HepG2 (cell line): ENCODE measurements around the gene DNAJC15. TPM values are rescaled to one million over a fixed set of nuclear protein-coding genes. Genes with fewer than 3 reads are reported as not detected.

Source experiments
- ATAC-seq: fragments of 200-7000 bp; cut with Tn5 transposase; 3 replicates; pipeline ENCODE4 v1.9.1; 2020; ENCODE audit warnings: mild to moderate bottlenecking, moderate library complexity
- BruUV-seq: library from RNA; stranded (reverse); fragments of 400-500 nt; replicated peaks from 2 replicates; lab custom pipeline; 2021; lab: Mats Ljungman, UMichigan
- CTCF ChIA-PET: fragments of 300-600 bp; formaldehyde crosslinking; extraction: SDS; loops from one replicate; lab custom pipeline; 2021; ENCODE audit warnings: low total read pairs, inconsistent platforms, low intra/inter-chr PET ratio; lab: Yijun Ruan, JAX
- POLR2A ChIA-PET: fragments of 350-600 bp; sonication (Branson Sonifier 250); formaldehyde crosslinking; loops from one replicate; lab custom pipeline; 2020; ENCODE audit warnings: antibody characterized with exemption, inconsistent platforms; lab: Yijun Ruan, JAX
- DNase-seq: peaks from one replicate; pipeline ENCODE4 v3.0.0-alpha.2; 2015; ENCODE audit warnings: low spot score
- FAIRE-seq: peaks from 3 replicates; lab custom pipeline; 2011; peaks lifted over from hg19 to GRCh38; lab: Jason Lieb, UNC
- H2AFZ ChIP-seq: one replicate; pipeline ENCODE4 v1.6.1; 2011; ENCODE audit warnings: low read length, inconsistent platforms
- H3K27ac ChIP-seq: fragments of 300-600 bp; 3 replicates; pipeline ENCODE4 v1.8.0; 2011; ENCODE audit warnings: mixed run types, mild to moderate bottlenecking, mixed read lengths, low read length, inconsistent platforms; ENCODE audit not compliant: insufficient read depth; ENCODE audit errors: extremely low read length
- H3K27me3 ChIP-seq, 2 experiments: fragments of 200-600 bp in 1 of 2; 2 replicates in 1 of 2; 3 replicates in 1 of 2; pipeline versions ENCODE4 v1.6.0 to v1.8.0; 2011; ENCODE audit warnings: low read length in 2 of 2, mild to moderate bottlenecking in 2 of 2, moderate library complexity in 2 of 2, inconsistent platforms in 1 of 2; ENCODE audit not compliant: insufficient read depth in 2 of 2, control insufficient read depth in 1 of 2
- H3K36me3 ChIP-seq, 2 experiments: fragments of 200-600 bp in 1 of 2; replicated peaks in 1 of 2; 2 replicates in 1 of 2; 3 replicates in 1 of 2; pipeline versions ENCODE4 v1.5.1 to v1.8.0; 2011; ENCODE audit warnings: low read length in 2 of 2, inconsistent platforms in 1 of 2; ENCODE audit not compliant: insufficient read depth in 2 of 2, control insufficient read depth in 1 of 2
- H3K4me1 ChIP-seq: 2 replicates; pipeline ENCODE4 v1.5.1; 2012; ENCODE audit warnings: low read length, inconsistent platforms; ENCODE audit not compliant: insufficient read depth
- H3K4me2 ChIP-seq: 2 replicates; pipeline ENCODE4 v1.6.0; 2011; ENCODE audit warnings: low read depth, low read length, inconsistent platforms
- H3K4me3 ChIP-seq, 3 experiments: fragments of 200-600 bp in 1 of 3; sonication (generic), shearing (Covaris generic) in 1 of 3; replicated peaks in 1 of 3; 2 replicates each; pipeline ENCODE4 v1.5.1; 2011 to 2016; ENCODE audit warnings: low read length in 3 of 3, inconsistent platforms in 2 of 3, low read depth in 2 of 3, mild to moderate bottlenecking in 2 of 3, control low read depth in 1 of 3, mixed read lengths in 1 of 3; ENCODE audit not compliant: insufficient read depth in 1 of 3
- H3K79me2 ChIP-seq: one replicate; pipeline ENCODE4 v1.6.1; 2011; ENCODE audit warnings: low read length, inconsistent platforms; ENCODE audit not compliant: insufficient read depth
- H3K9ac ChIP-seq: 2 replicates; pipeline ENCODE4 v1.6.0; 2011; ENCODE audit warnings: mild to moderate bottlenecking, low read depth, low read length, inconsistent platforms; ENCODE audit not compliant: insufficient read depth
- H3K9me3 ChIP-seq: 2 replicates; pipeline ENCODE4 v1.5.1; 2012; ENCODE audit warnings: mild to moderate bottlenecking, low read length
- H4K20me1 ChIP-seq: 2 replicates; pipeline ENCODE4 v1.6.0; 2011; ENCODE audit warnings: inconsistent platforms, mild to moderate bottlenecking, low read length, moderate library complexity; ENCODE audit not compliant: insufficient read depth
- BHLHE40 ChIP-seq: IDR thresholded peaks from 2 replicates; pipeline ENCODE4 v1.6.1; 2011; ENCODE audit warnings: low read length, improper control_type of control experiment
- KLF9 ChIP-seq: IDR thresholded peaks from 2 replicates; pipeline ENCODE4 v1.6.1; 2016; ENCODE audit warnings: low read depth
- MBD4 ChIP-seq: IDR thresholded peaks from 2 replicates; pipeline ENCODE4 v1.6.1; 2012; ENCODE audit warnings: low read length, inconsistent platforms, borderline replicate concordance
- NKX3-1 ChIP-seq: sonication (generic); formaldehyde crosslinking; IDR thresholded peaks from 2 replicates; pipeline ENCODE4 v1.5.0; 2020; ENCODE audit warnings: missing genetic modification reagents
- NR2C2 ChIP-seq: sonication (generic); formaldehyde crosslinking; IDR thresholded peaks from 2 replicates; pipeline ENCODE4 v1.4.0; 2020; ENCODE audit warnings: missing genetic modification reagents, mild to moderate bottlenecking, moderate library complexity, borderline replicate concordance
- ZNF225 ChIP-seq: sonication (generic); formaldehyde crosslinking; IDR thresholded peaks from 2 replicates; pipeline ENCODE4 v1.4.0; 2020; ENCODE audit warnings: mild to moderate bottlenecking, missing genetic modification reagents
- ZNF317 ChIP-seq: sonication (generic); formaldehyde crosslinking; IDR thresholded peaks from 2 replicates; pipeline ENCODE4 v1.5.0; 2020; ENCODE audit warnings: mild to moderate bottlenecking, missing genetic modification reagents
- ZNF850 ChIP-seq: sonication (generic); formaldehyde crosslinking; conservative IDR thresholded peaks from 2 replicates; pipeline ENCODE4 v1.9.0; 2021; ENCODE audit warnings: mild to moderate bottlenecking, missing genetic modification reagents
- whole genome bisulfite sequencing: methylation state at CpG from one replicate; pipeline ENCODE4 v1.1.6; 2017; ENCODE audit warnings: low lambda C conversion rate; 5-methylcytosine and 5-hydroxymethylcytosine counted together
- in situ Hi-C: cut with HindIII; loops from 2 replicates; pipeline ENCODE4 v1.10.0; 2017; ENCODE audit warnings: low pct_unique_long_range_greater_than_20kb; ENCODE audit not compliant: extremely low pct_ligation_motif_present
- intact Hi-C: fragments of 100-400 bp; cut with micrococcal nuclease; formaldehyde crosslinking; loops from one replicate; pipeline ENCODE4 v1.10.0; 2022; ENCODE audit not compliant: unreplicated experiment
- polyA plus RNA-seq, 8 experiments: library from polyadenylated mRNA; depleted of rRNA in 3 of 8; stranded (reverse) in 7 of 8; unstranded in 1 of 8; fragments of >200 nt; fragmentation: Illumina TruSeq in 4 of 8; extraction: Trizol in 4 of 8; gene quantifications; 2 replicates each; pipeline versions ENCODE4 v1.2.1 to v1.2.3, GENCODE V29; 2011 to 2016; ENCODE audit warnings: low read depth in 4 of 8, missing spikeins in 1 of 8, mixed read lengths in 1 of 8; ENCODE audit not compliant: insufficient read depth in 1 of 8
- total RNA-seq, 5 experiments: library from RNA; depleted of rRNA; stranded (reverse); fragments of >200 nt; fragmentation: Illumina TruSeq; extraction: Trizol; gene quantifications; 2 replicates each; pipeline ENCODE4 v1.2.3, GENCODE V29; 2016; ENCODE audit warnings: low read depth in 1 of 5
- TF ChIP-seq, protein P1 (sequence below): sonication (generic); formaldehyde crosslinking; IDR thresholded peaks from 2 replicates; pipeline ENCODE4 v1.8.0; 2022; ENCODE audit warnings: low read depth, missing genetic modification reagents
- TF ChIP-seq, protein P2 (sequence below): sonication (generic); formaldehyde crosslinking; IDR thresholded peaks from 2 replicates; pipeline ENCODE4 v1.5.0; 2020; ENCODE audit warnings: missing genetic modification reagents

Gene DNAJC15
- total and polyA plus RNA-seq, 2 of the 13 experiments (the other 11 are each of a cell fraction or from before 2014, with no cell fraction given): 23.0 to 31.9 TPM

DNA sequence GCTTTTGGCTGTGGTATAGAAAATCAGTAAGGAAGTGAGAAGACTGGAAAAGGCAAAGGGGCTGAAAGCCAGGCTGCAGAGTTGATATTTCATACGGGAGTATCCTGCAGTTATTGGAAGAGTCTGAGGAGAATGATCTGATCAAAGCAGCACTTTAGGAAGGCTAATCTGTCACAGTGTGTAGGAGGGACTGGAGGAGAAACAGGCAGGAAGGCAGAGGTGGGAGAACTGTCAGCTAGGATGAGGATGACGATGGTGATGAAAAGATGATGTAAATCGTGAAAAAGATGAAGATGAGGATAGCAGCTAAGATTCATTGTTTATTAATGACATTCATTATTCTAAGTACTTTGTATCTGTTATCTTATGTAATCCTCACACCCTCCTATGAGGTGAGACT lies 123.0 kb downstream of the DNAJC15 start:
- ChIA-PET POLR2A (no interaction called here), CTCF (no interaction called here)
- Histone ChIP-seq H3K79me2 (no peaks in the 10 kb centered on the region), H3K4me3 (no peak overlapping the region), H3K9me3 (no peaks in the 10 kb centered on the region), H3K36me3 (no peaks in the 10 kb centered on the region), H2AFZ (no peak overlapping the region), H3K27me3 (peaks cover 0 to 3% of the 10 kb centered on the region in 2 experiments; a peak in 1 of 5 replicates), H3K27ac (no peak overlapping the region), H3K4me2 (no peak overlapping the region), H3K4me1 (no peaks in the 10 kb centered on the region), H3K9ac (no peak overlapping the region), H4K20me1 (no peaks in the 10 kb centered on the region)
- 0% methylated on average over 3 of the region's 3 CpGs for WGBS
- TF ChIP-seq ZNF225 (CRISPR knock-in tag) (no peak), MBD4 (no peak), ZNF850 (CRISPR knock-in tag) (no peak)
- intact Hi-C loops: no loop called here
- ATAC-seq (no peak), FAIRE-seq (no peak), DNase-seq (no peak)
- in situ Hi-C loops: loop anchor here (25.0 kb wide), 1 partner anchor 559 kb away; no protein-coding TSS in a partner anchor
- no TSS peak for BruUV-seq

DNA sequence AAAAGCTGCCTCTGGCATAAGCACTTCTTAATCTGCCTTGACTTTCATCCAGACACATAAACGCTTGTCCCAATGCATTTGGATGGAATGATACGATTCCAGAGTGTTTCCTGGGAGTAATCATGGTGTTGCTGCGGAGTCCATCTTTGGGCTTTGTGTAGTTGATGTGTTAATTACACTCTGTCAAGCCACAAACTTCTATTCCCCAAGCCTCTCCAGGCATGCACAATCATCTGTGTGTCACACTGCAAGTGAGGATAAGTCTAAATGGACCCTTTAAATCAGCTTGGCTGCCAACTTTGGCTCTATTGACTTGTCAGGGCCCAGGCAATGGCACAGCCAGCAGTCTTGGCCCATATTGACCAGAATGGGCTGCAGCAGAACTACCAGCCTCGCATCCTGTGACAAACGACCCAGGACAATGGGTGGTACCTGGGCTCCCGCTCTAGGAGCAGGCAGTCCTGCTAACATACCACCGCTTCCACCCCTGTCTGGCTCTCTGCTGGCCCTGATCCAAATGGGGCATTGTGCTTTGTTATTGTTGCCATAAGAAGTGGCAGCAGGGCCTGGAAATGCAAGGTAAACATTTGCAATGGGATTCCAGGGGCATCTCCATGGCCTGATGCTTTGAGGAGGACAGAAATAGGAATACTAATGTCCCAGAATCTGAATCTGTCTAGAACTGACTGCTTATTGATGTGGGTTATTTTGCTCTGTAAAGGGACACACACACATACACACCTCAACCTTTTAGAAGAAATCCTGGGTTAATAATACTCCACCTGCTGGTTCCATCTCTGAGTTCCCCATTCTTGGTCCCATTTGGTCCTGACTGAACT lies 127.2 kb downstream of the DNAJC15 start:
- FAIRE-seq (no peak), DNase-seq (no peak), ATAC-seq (no peak)
- in situ Hi-C loops: no loop called here
- Histone ChIP-seq H3K9me3 (no peaks in the 10 kb centered on the region), H3K36me3 (no peaks in the 10 kb centered on the region), H2AFZ (no peak overlapping the region), H3K27me3 (peaks cover 0 to 3% of the 10 kb centered on the region in 2 experiments; a peak in 1 of 5 replicates), H3K4me2 (no peak overlapping the region), H4K20me1 (no peaks in the 10 kb centered on the region), H3K4me3 (no peak overlapping the region), H3K27ac (no peak overlapping the region), H3K4me1 (no peaks in the 10 kb centered on the region), H3K79me2 (no peaks in the 10 kb centered on the region), H3K9ac (no peak overlapping the region)
- CTCF ChIA-PET: no interaction called here
- intact Hi-C loops: no loop called here
- WGBS: 0% methylated on average over 3 of the region's 7 CpGs
- POLR2A ChIA-PET: no interaction called here
- BruUV-seq: no TSS peak
- TF ChIP-seq KLF9 (CRISPR knock-in tag): no peak
- no peak for TF ChIP-seq NR2C2
- TF ChIP-seq BHLHE40: no peak
- no peak for TF ChIP-seq ZNF317 (CRISPR knock-in tag)
- TF ChIP-seq, protein P1, sequence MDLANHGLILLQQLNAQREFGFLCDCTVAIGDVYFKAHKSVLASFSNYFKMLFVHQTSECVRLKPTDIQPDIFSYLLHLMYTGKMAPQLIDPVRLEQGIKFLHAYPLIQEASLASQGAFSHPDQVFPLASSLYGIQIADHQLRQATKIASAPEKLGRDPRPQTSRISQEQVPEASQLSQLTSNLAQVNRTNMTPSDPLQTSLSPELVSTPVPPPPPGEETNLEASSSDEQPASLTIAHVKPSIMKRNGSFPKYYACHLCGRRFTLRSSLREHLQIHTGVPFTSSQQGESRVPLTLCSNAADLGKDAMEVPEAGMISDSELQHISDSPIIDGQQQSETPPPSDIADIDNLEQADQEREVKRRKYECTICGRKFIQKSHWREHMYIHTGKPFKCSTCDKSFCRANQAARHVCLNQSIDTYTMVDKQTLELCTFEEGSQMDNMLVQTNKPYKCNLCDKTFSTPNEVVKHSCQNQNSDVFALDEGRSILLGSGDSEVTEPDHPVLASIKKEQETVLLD (CRISPR knock-in tag): no peak
- TF ChIP-seq, protein P2, sequence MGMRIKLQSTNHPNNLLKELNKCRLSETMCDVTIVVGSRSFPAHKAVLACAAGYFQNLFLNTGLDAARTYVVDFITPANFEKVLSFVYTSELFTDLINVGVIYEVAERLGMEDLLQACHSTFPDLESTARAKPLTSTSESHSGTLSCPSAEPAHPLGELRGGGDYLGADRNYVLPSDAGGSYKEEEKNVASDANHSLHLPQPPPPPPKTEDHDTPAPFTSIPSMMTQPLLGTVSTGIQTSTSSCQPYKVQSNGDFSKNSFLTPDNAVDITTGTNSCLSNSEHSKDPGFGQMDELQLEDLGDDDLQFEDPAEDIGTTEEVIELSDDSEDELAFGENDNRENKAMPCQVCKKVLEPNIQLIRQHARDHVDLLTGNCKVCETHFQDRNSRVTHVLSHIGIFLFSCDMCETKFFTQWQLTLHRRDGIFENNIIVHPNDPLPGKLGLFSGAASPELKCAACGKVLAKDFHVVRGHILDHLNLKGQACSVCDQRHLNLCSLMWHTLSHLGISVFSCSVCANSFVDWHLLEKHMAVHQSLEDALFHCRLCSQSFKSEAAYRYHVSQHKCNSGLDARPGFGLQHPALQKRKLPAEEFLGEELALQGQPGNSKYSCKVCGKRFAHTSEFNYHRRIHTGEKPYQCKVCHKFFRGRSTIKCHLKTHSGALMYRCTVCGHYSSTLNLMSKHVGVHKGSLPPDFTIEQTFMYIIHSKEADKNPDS: no peak
- no peak for TF ChIP-seq NKX3-1 (CRISPR knock-in tag)
